K562 (cell line): Measurements from ENCODE around the gene UTP11. TPM values are rescaled to one million over a fixed set of nuclear protein-coding genes. Genes with fewer than 3 reads are reported as not detected.

Experiments
- BRD4 ChIP-seq: fragments of 200-600 bp; sonication (generic); IDR thresholded peaks from 2 replicates; pipeline ENCODE4 v1.6.1; 2017; ENCODE audit warnings: inconsistent platforms
- CC2D1A ChIP-seq: fragments of 450-650 bp; IDR thresholded peaks from 2 replicates; pipeline ENCODE4 v1.6.1; 2017; ENCODE audit warnings: mild to moderate bottlenecking
- ERF ChIP-seq: fragments of 450-650 bp; formaldehyde crosslinking; IDR thresholded peaks from 2 replicates; pipeline ENCODE4 v1.4.0; 2020; ENCODE audit warnings: mild to moderate bottlenecking, mixed read lengths
- FOXA1 ChIP-seq: fragments of 450-650 bp; IDR thresholded peaks from 2 replicates; pipeline ENCODE4 v1.6.1; 2016; ENCODE audit warnings: mild to moderate bottlenecking, borderline replicate concordance
- FOXA3 ChIP-seq, 2 experiments: fragments of 450-650 bp in 1 of 2; sonication (generic) in 1 of 2; formaldehyde crosslinking; IDR thresholded peaks in 1 of 2; conservative IDR thresholded peaks in 1 of 2; 2 replicates each; pipeline versions ENCODE4 v1.4.0 to v1.8.0; 2020 to 2022; ENCODE audit warnings: mild to moderate bottlenecking in 2 of 2, missing genetic modification reagents in 1 of 2
- HMG20B ChIP-seq: fragments of 250-450 bp; sonication (Bioruptor Pico); IDR thresholded peaks from 2 replicates; pipeline ENCODE4 v1.5.0; 2021; ENCODE audit warnings: mild to moderate bottlenecking
- HOXB6 ChIP-seq: fragments of 250-450 bp; sonication (Bioruptor Pico); IDR thresholded peaks from 2 replicates; pipeline ENCODE4 v1.5.1; 2022; ENCODE audit warnings: mild to moderate bottlenecking, borderline replicate concordance
- ILF3 ChIP-seq: fragments of 450-650 bp; IDR thresholded peaks from 2 replicates; pipeline ENCODE4 v1.6.1; 2018; ENCODE audit warnings: antibody characterized with exemption, mild to moderate bottlenecking, moderate library complexity, borderline replicate concordance
- JUNB ChIP-seq: fragments of 450-650 bp; formaldehyde crosslinking; conservative IDR thresholded peaks from 2 replicates; pipeline ENCODE4 v1.4.0; 2020; ENCODE audit warnings: mild to moderate bottlenecking
- KLF10 ChIP-seq: fragments of 250-450 bp; sonication (Bioruptor Pico); IDR thresholded peaks from 2 replicates; pipeline ENCODE4 v1.6.1; 2021; ENCODE audit warnings: matching md5 sums
- LCOR ChIP-seq: sonication (generic); formaldehyde crosslinking; IDR thresholded peaks from 2 replicates; pipeline ENCODE4 v1.8.0; 2022; ENCODE audit warnings: mild to moderate bottlenecking, missing genetic modification reagents
- MTA2 ChIP-seq: fragments of 450-650 bp; IDR thresholded peaks from 2 replicates; pipeline ENCODE4 v1.6.1; 2016; ENCODE audit warnings: low read depth
- NONO ChIP-seq, 2 experiments: fragments of 200-400 bp in 1 of 2; fragments of 450-650 bp in 1 of 2; formaldehyde crosslinking in 1 of 2; IDR thresholded peaks; 2 replicates each; pipeline ENCODE4 v1.6.1; 2017; ENCODE audit warnings: low read depth in 2 of 2, mild to moderate bottlenecking in 2 of 2, moderate library complexity in 2 of 2, low read length in 1 of 2
- NUFIP1 ChIP-seq: fragments of 450-650 bp; IDR thresholded peaks from 2 replicates; pipeline ENCODE4 v1.6.1; 2018; ENCODE audit not compliant: partially characterized antibody
- PTTG1 ChIP-seq: fragments of 450-650 bp; IDR thresholded peaks from 2 replicates; pipeline ENCODE4 v1.6.1; 2016; ENCODE audit warnings: low read depth, mild to moderate bottlenecking, missing genetic modification characterization, missing compliant biosample characterization
- RB1 ChIP-seq: fragments of 450-650 bp; IDR thresholded peaks from 2 replicates; pipeline ENCODE4 v1.6.1; 2017; ENCODE audit warnings: low read depth, mild to moderate bottlenecking
- RBM22 ChIP-seq: fragments of 200-400 bp; formaldehyde crosslinking; IDR thresholded peaks from 2 replicates; pipeline ENCODE4 v1.6.1; 2018; ENCODE audit warnings: low read length, low read depth; ENCODE audit not compliant: poor library complexity, severe bottlenecking
- RFX1 ChIP-seq: fragments of 450-650 bp; IDR thresholded peaks from 2 replicates; pipeline ENCODE4 v1.6.1; 2016; ENCODE audit warnings: mild to moderate bottlenecking, moderate library complexity
- SMARCA4 ChIP-seq: fragments of 450-650 bp; IDR thresholded peaks from 2 replicates; pipeline ENCODE4 v1.6.1; 2016
- SMARCE1 ChIP-seq: fragments of 450-650 bp; IDR thresholded peaks from 2 replicates; pipeline ENCODE4 v1.7.1; 2016; ENCODE audit warnings: mild to moderate bottlenecking
- TCF7L2 ChIP-seq: fragments of 150-350 bp; IDR thresholded peaks from 2 replicates; pipeline ENCODE4 v1.6.1; 2016; ENCODE audit warnings: low read depth, mild to moderate bottlenecking, low read length, moderate library complexity
- THAP7 ChIP-seq: fragments of 250-450 bp; sonication (Bioruptor Pico); IDR thresholded peaks from 2 replicates; pipeline ENCODE4 v1.5.0; 2021
- ZNF133 ChIP-seq: fragments of 250-450 bp; sonication (Bioruptor Pico); IDR thresholded peaks from 2 replicates; pipeline ENCODE4 v1.4.0; 2020; ENCODE audit warnings: mild to moderate bottlenecking
- ZNF143 ChIP-seq: sonication (generic); formaldehyde crosslinking; IDR thresholded peaks from 2 replicates; pipeline ENCODE4 v1.9.0; 2022; ENCODE audit warnings: mild to moderate bottlenecking, missing genetic modification reagents
- ZNF217 ChIP-seq: sonication (generic); formaldehyde crosslinking; IDR thresholded peaks from 2 replicates; pipeline ENCODE4 v1.8.0; 2022; ENCODE audit warnings: mild to moderate bottlenecking, missing genetic modification reagents
- ZNF239 ChIP-seq: fragments of 250-450 bp; sonication (Bioruptor Pico); IDR thresholded peaks from 2 replicates; pipeline ENCODE4 v1.4.0; 2020; ENCODE audit warnings: mild to moderate bottlenecking
- ZNF507 ChIP-seq: conservative IDR thresholded peaks from 2 replicates; pipeline ENCODE4 v1.6.1; 2017; ENCODE audit warnings: missing genetic modification characterization, missing compliant biosample characterization
- polyA plus RNA-seq, 8 experiments: library from polyadenylated mRNA; depleted of rRNA in 4 of 8; stranded (reverse) in 5 of 8; unstranded in 3 of 8; fragments of >200 nt; fragmentation: Nextera tagmentation in 2 of 8; fragmentation: Illumina TruSeq in 1 of 8; extraction: Ambion mirVana in 2 of 8; extraction: Trizol in 1 of 8; gene quantifications; 2 replicates each; pipeline versions ENCODE4 v1.2.1 to v1.2.3, GENCODE V29; 2011 to 2014; ENCODE audit warnings: inconsistent platforms in 1 of 8, missing spikeins in 1 of 8
- total RNA-seq, 7 experiments: library from RNA; depleted of rRNA in 6 of 7; stranded (reverse); fragments of >200 nt in 6 of 7; fragmentation: Illumina TruSeq in 2 of 7; extraction: Trizol in 2 of 7; gene quantifications; 2 replicates each; pipeline versions ENCODE4 v1.2.1 to v1.2.3, GENCODE V29; 2011 to 2021; ENCODE audit warnings: low replicate concordance in 1 of 7
- TF ChIP-seq, protein P1 (sequence below): fragments of 250-450 bp; sonication (Bioruptor Pico); IDR thresholded peaks from 2 replicates; pipeline ENCODE4 v1.5.0; 2021; ENCODE audit warnings: mild to moderate bottlenecking, borderline replicate concordance
- TF ChIP-seq, protein P2 (sequence below): sonication (generic); formaldehyde crosslinking; IDR thresholded peaks from 2 replicates; pipeline ENCODE4 v1.8.0; 2022; ENCODE audit warnings: mild to moderate bottlenecking, missing genetic modification reagents

Gene UTP11
- total and polyA plus RNA-seq, 9 of the 15 experiments (the other 6 are each of a cell fraction or from before 2014, with no cell fraction given), result 91.1 to 378 (median 221) TPM

- TF ChIP-seq RBM22 (no peak), JUNB (CRISPR knock-in tag) (no peak), TCF7L2 (no peak), RB1 (peak; percentile 49; the same call in 1 of the 2 replicates), BRD4 (no peak), RFX1 (no peak; the same call in 1 of the 2 replicates), ILF3 (no peak), KLF10 (no peak), FOXA3 (CRISPR knock-in tag; conservative IDR thresholded peaks at IDR 0.05 in 1 of 2, IDR thresholded peaks at IDR 0.05 in 1 of 2) (0 out of 4 replicates have a peak, but pooled peaks of 1 of the 2 experiments have one; percentile 3), ERF (CRISPR knock-in tag) (no peak), HMG20B (CRISPR knock-in tag) (no peak), ZNF133 (CRISPR knock-in tag) (no peak), ZNF239 (CRISPR knock-in tag) (no peak), ZNF217 (CRISPR knock-in tag) (no peak), ZNF143 (CRISPR knock-in tag) (no peak), SMARCE1 (peak; percentile 78), FOXA1 (no peak), CC2D1A (no peak), HOXB6 (CRISPR knock-in tag) (no peak), NUFIP1 (no peak), SMARCA4 (peak; percentile 82), LCOR (no peak), THAP7 (CRISPR knock-in tag) (no peak), NONO (IDR thresholded peaks at IDR 0.05; ENCODE audit: low read depth in 2 of 2, low read length in 1 of 2) (no peak), PTTG1 (no peak), MTA2 (no peak), ZNF507 (tag) (no peak)
- TF ChIP-seq, protein P1, sequence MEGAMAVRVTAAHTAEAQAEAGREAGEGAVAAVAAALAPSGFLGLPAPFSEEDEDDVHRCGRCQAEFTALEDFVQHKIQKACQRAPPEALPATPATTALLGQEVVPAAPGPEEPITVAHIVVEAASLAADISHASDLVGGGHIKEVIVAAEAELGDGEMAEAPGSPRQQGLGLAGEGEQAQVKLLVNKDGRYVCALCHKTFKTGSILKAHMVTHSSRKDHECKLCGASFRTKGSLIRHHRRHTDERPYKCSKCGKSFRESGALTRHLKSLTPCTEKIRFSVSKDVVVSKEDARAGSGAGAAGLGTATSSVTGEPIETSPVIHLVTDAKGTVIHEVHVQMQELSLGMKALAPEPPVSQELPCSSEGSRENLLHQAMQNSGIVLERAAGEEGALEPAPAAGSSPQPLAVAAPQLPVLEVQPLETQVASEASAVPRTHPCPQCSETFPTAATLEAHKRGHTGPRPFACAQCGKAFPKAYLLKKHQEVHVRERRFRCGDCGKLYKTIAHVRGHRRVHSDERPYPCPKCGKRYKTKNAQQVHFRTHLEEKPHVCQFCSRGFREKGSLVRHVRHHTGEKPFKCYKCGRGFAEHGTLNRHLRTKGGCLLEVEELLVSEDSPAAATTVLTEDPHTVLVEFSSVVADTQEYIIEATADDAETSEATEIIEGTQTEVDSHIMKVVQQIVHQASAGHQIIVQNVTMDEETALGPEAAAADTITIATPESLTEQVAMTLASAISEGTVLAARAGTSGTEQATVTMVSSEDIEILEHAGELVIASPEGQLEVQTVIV (CRISPR knock-in tag), result no peak
- TF ChIP-seq, protein P2, sequence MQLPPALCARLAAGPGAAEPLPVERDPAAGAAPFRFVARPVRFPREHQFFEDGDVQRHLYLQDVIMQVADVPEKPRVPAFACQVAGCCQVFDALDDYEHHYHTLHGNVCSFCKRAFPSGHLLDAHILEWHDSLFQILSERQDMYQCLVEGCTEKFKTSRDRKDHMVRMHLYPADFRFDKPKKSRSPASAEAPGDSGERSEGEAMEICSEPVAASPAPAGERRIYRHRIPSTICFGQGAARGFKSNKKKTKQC (CRISPR knock-in tag), result no peak
Measured at GRCh38 chr1:38009088-38009840, 3.3 kb upstream of the UTP11 start (continued).
